GM21381 (cell line): Measurements from ENCODE around the gene STRAP.
"Not testable (repeated sequence)": the region's sequence is repeated elsewhere in the genome, so short reads cannot be mapped to it uniquely, and the experiment has no call there.

Experiments
- ATAC-seq: cut with Tn5 transposase; IDR thresholded peaks from one replicate; pipeline ENCODE4 v1.9.1; 2021; ENCODE audit warnings: mild to moderate bottlenecking, moderate library complexity; ENCODE audit not compliant: unreplicated experiment

Gene STRAP

GRCh38 chr12:15868186-15868585 lies 14.0 kb upstream of the STRAP start:
- ATAC-seq = no peak

GRCh38 chr12:15873556-15873955 lies 8.6 kb upstream of the STRAP start:
- ATAC-seq = no peak

DNA sequence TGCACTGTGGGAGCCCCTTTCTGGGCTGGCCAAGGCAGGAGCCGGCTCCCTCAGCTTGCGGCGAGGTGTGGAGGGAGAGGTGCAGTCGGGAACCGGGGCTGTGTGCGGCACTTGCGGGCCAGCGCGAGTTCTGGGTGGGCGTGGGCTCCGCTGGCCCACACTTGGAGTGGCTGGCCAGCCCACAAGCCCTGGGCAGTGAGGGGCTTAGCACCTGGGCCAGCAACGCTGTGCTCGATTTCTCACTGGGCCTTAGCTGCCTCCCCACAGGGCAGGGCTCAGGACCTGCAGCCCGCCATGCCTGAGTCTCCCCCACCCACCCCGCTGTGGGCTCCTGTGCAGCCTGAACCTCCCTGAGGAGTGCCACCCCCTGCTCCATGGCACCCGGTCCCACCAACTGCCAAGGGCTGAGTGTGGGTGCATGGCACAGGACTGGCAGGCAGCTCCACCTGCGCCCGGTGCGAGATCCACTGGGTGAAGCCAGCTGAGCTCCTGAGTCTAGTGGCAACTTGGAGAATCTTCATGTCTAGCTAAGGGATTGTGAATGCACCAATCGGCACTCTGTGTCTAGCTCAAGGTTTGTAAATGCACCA lies 7.5 kb upstream of the STRAP start:
- ATAC-seq = not testable (repeated sequence)

DNA sequence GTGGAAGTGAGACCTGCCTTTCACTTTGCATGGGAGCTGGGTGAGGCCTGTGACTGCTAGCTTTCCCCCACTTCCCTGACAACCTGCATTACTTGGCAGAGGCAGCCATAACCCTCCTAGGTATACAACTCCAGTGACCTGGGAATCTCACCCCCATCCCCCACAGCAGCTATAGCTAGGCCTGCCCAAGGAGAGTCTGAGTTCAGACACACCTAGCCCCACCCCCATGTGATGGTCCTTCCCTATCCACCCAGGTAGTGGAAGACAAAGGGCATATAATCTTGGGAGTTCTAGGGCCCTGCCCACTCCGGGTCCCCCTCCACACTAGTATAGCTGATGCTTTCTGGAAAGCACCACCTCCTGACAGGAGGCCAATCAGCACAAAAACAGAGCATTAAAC lies 6.3 kb upstream of the STRAP start:
- no peak for ATAC-seq

DNA sequence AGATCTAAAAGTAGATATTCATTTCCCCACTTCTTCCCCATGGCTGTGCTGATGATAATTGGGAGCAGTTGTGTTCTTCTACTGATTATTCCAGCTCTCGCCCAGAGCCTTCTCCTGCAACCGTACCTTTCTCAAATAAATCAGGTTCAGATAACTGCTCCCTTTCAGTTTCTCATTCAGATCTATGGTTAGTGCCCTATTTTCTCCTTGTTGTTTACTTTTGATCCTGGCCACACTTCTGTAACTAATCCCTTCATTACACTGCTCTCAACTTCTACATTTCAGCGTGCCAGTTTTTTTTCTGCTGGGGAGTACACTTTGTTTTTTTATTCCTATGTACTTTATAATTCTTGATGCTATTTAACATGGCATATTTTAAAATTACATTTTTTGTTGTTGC lies 2.8 kb upstream of the STRAP start:
- no peak for ATAC-seq

DNA sequence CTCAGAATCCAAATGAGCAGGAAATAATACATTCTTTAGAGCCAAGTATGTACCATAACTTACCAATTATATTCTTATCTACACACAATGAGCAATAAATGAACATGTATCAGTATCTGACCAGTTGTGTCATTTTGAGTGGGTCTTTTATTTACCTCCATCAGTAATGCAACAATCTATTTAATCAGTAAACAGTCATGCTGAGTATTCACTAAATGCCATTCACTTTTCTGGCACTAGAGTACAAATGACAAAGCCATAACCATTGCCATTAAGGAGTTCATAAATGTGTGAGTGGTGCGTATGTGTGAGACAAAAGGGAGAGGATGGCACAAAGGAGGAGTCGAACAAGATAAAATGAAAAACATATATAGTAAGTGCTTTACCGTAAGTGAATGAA lies 1.5 kb upstream of the STRAP start:
- ATAC-seq = no peak

- ATAC-seq = no peak
Measured at GRCh38 chr12:15883536-15883935, 1.3 kb downstream of the STRAP start.

GRCh38 chr12:15886372-15887042 lies 4.3 kb downstream of the STRAP start:
- no peak for ATAC-seq

DNA sequence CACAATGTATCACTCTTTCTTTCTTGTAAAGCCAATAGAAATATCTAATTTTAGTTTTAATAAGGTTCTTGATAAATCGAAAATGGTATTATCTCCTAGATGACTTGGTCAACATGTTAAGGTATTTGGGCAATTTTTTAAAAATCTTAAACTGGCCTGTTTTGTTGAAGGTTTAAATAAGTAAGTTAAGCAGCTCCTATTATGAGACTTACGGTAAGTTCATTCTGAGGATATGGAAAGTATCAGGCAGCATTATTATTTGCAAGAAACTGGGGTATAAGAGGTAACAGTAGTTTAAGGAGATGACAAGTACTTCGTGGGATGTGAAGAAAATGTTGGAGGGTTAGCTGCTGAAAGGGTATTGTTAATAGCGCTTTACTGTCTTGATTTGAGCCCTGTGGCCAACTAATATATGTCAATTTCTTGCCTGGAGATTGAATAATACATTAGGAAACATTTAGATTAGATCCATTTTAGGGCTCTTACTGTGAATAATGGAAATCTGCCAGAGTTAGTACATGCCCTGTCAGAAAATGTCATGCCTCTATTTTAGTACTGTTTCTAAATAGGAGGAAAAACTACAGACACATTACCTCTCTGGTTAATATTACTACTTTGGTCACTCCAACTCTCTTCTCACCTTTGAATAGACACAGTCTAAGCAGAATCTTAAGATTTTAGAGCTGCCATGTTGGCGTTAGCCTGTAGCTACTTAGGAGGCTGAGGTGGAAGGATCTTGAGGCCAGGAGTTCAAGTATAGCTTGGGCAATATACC lies 5.0 kb downstream of the STRAP start:
- ATAC-seq = no peak

- ATAC-seq = no peak
Measured at GRCh38 chr12:15892645-15893259, 10.6 kb downstream of the STRAP start.

- ATAC-seq = no peak
Measured at GRCh38 chr12:15893260-15893659, 11.1 kb downstream of the STRAP start.

GRCh38 chr12:15896867-15897266 lies 14.7 kb downstream of the STRAP start:
- no peak for ATAC-seq

DNA sequence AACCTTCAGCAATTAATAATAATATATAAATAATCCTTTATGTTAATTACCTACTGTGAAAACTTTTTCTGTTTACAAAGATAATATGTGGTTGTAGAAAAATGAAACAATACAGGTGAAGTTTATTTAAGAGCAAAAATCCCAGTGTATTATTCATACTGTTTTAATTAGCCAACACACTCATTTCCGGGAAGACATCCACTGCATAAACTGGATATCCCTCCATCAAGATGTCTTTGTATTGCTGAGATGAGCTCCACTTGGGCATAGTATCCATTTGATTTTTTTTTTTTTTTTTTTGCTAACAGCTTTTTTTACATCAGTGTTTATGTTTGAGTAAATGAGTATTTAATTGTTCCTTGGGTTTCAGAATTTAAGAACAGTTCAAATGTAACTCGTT lies 15.2 kb downstream of the STRAP start:
- no peak for ATAC-seq

DNA sequence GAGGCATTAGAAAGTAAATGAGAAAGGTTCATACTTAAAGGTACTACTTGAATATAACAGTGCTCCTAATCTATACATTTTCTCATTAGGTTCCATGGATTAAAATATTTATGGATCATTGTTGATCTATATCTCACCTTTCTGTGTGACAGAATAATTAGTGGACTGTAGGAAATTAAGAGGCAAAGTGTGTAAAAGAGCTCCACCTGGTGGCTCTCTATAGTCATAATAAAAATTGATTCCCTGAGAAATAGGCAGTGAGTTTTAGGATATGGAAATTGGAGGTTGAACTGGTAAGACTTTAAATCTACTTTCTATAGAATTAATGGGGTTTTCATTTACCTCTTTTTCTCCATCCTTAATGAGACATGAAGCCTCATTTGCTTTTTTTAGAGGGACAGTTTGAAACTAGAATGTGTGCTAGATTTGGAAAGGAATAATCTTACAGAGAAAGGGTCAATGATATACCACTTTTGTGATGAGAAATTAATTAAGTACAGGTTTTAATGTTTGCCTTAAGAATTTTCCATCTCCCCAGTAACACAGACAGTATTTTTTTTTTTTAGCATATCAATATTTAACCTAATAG lies 17.2 kb downstream of the STRAP start:
- ATAC-seq = no peak

- ATAC-seq = no peak
Measured at GRCh38 chr12:15904378-15904920, 22.3 kb downstream of the STRAP start.

GRCh38 chr12:15910468-15910863 lies 28.3 kb downstream of the STRAP start:
- ATAC-seq = no peak

- ATAC-seq = peak; percentile 94
Measured at GRCh38 chr12:15910864-15911721, 28.9 kb downstream of the STRAP start, which contains the start of gene DERA. DERA (plus strand) TSS chr12:15911332; CDS start chr12:15911384, 52 bp downstream.

DNA sequence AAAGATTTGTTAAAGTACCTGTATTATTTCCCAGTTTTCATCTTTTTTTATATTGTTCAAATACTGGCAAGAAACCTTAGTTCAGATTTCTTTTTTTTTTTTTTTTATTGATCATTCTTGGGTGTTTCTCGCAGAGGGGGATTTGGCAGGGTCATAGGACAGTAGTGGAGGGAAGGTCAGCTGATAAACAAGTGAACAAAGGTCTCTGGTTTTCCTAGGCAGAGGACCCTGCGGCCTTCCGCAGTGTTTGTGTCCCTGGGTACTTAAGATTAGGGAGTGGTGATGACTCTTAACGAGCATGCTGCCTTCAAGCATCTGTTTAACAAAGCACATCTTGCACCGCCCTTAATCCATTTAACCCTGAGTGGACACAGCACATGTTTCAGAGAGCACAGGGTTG lies 29.7 kb downstream of the STRAP start:
- ATAC-seq = not testable (repeated sequence)

- ATAC-seq = not testable (repeated sequence)
Measured at GRCh38 chr12:15914131-15914530, 31.9 kb downstream of the STRAP start.

- no peak for ATAC-seq
Measured at GRCh38 chr12:15918066-15918465, 35.9 kb downstream of the STRAP start.
